OCI-LY1 (cell line): ENCODE results near the gene EHBP1L1.

ENCODE experiments used
- H2AFZ ChIP-seq: fragments of 200-600 bp; sonication (generic), shearing (Covaris generic); 2 replicates; pipeline ENCODE4 v1.6.0; 2014; ENCODE audit warnings: antibody characterized with exemption, mild to moderate bottlenecking, low read length
- H3F3A ChIP-seq: fragments of 200-600 bp; sonication (generic), shearing (Covaris generic); 2 replicates; pipeline ENCODE4 v1.6.0; 2014; ENCODE audit warnings: mild to moderate bottlenecking, antibody characterized with exemption, low read length, moderate library complexity; ENCODE audit not compliant: insufficient read depth
- H3K27ac ChIP-seq: fragments of 200-600 bp; sonication (generic); 2 replicates; pipeline ENCODE4 v1.5.1; 2014; ENCODE audit warnings: low read length, mixed run types, mild to moderate bottlenecking, low read depth; ENCODE audit not compliant: poor library complexity, severe bottlenecking
- H3K27me3 ChIP-seq: fragments of 200-600 bp; sonication (generic); 2 replicates; pipeline ENCODE4 v1.6.0; 2014; ENCODE audit warnings: antibody characterized with exemption, mild to moderate bottlenecking, low read length, moderate library complexity; ENCODE audit not compliant: insufficient read depth
- H3K36me3 ChIP-seq: fragments of 200-600 bp; sonication (generic); 2 replicates; pipeline ENCODE4 v1.6.1; 2014; ENCODE audit warnings: mild to moderate bottlenecking, antibody characterized with exemption, low read length, moderate library complexity, mixed read lengths; ENCODE audit not compliant: insufficient read depth
- H3K4me1 ChIP-seq: fragments of 200-600 bp; sonication (generic); 2 replicates; pipeline ENCODE4 v1.5.1; 2014; ENCODE audit warnings: mild to moderate bottlenecking, low read length, moderate library complexity; ENCODE audit not compliant: insufficient read depth, severe bottlenecking
- H3K4me2 ChIP-seq: fragments of 200-600 bp; sonication (generic), shearing (Covaris generic); 2 replicates; pipeline ENCODE4 v1.6.1; 2014; ENCODE audit warnings: low read length
- H3K4me3 ChIP-seq: fragments of 200-600 bp; sonication (generic); 2 replicates; pipeline ENCODE4 v1.5.1; 2014; ENCODE audit warnings: low read length, low read depth, mild to moderate bottlenecking, mixed read lengths; ENCODE audit not compliant: poor library complexity, severe bottlenecking
- H3K79me2 ChIP-seq: fragments of 200-600 bp; shearing (Covaris generic); 2 replicates; pipeline ENCODE4 v1.6.1; 2016; ENCODE audit warnings: mixed run types, low read length, mixed read lengths; ENCODE audit not compliant: insufficient read depth
- H3K9ac ChIP-seq: fragments of 200-600 bp; sonication (generic), shearing (Covaris generic); 2 replicates; pipeline ENCODE4 v1.6.1; 2014; ENCODE audit warnings: mild to moderate bottlenecking, low read length, mixed read lengths
- H3K9me2 ChIP-seq: fragments of 200-600 bp; sonication (generic), shearing (Covaris generic); 2 replicates; pipeline ENCODE4 v1.6.1; 2014; ENCODE audit warnings: low read depth, mild to moderate bottlenecking, low read length, mixed read lengths
- H3K9me3 ChIP-seq: fragments of 200-600 bp; shearing (Covaris generic); 2 replicates; pipeline ENCODE4 v1.6.1; 2014; ENCODE audit warnings: low read length, mixed read lengths
- H4K20me1 ChIP-seq: fragments of 200-600 bp; sonication (generic), shearing (Covaris generic); 2 replicates; pipeline ENCODE4 v1.6.0; 2016; ENCODE audit warnings: mild to moderate bottlenecking, low read length; ENCODE audit not compliant: insufficient read depth
- CTCF ChIP-seq: fragments of 200-600 bp; sonication (generic), shearing (Covaris generic); IDR thresholded peaks from 2 replicates; pipeline ENCODE4 v1.5.1; 2017; ENCODE audit warnings: mild to moderate bottlenecking, antibody characterized with exemption, low read length, moderate library complexity, mixed read lengths
- EZH2 ChIP-seq: fragments of 200-600 bp; sonication (generic), shearing (Covaris generic); IDR thresholded peaks from 2 replicates; pipeline ENCODE4 v1.8.0; 2017; ENCODE audit warnings: borderline replicate concordance, mixed run types, mild to moderate bottlenecking, antibody characterized with exemption, low read length, moderate library complexity, mixed read lengths

The EHBP1L1 gene

DNA sequence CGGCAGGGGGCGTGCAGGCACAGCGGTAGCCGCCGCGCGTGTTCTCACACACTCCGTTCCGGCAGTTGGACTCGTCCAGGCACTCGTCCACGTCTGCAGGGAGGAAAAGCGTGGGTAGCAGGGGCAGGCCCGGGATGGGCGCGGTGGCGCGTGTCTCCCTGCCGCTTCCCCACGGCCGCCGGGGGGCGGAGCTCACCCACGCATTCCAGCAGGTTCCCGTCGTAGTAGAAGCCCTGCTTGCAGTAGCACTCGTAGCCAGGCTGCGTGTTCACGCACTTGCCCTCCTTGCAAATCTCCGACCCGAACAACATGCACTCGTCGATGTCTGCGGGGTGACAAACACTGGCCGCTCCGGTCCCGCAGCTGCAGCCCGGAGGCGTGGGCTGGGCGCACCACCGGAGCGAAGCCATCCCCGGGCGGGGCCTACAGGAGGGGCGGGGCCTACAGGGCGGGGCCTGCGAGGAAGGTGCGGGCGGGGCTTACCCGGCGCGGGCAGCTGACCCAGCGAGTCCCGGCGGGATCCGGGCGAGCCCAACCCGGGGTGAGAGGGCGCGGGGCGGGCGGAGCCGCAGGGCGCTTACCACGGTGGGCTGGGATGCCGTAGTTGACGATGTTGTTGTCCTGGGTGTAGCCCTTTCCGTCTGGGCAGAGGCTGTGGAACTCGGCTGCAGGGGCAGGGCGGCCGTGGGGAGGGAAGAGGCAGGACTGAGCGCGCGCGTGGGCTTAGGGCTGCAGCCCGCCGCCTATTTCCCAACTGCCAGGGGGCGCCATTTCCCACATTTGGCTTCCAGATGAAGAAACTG is 35.4 kb upstream of the EHBP1L1 start:
- Histone ChIP-seq H3K36me3 (peaks cover 6% of the 10 kb centered on the region; the same call in 1 of the 2 replicates), H3K79me2 (no peaks in the 10 kb centered on the region), H3K27ac (peak overlapping the region; percentile 39), H3K27me3 (no peaks in the 10 kb centered on the region), H3K9me3 (no peaks in the 10 kb centered on the region), H3K4me1 (peaks cover 14% of the 10 kb centered on the region), H3K4me3 (peak overlapping the region; percentile 66), H3K9me2 (no peaks in the 10 kb centered on the region), H3F3A (no peaks in the 10 kb centered on the region), H3K4me2 (peak overlapping the region; percentile 69), H4K20me1 (no peaks in the 10 kb centered on the region), H2AFZ (no peak overlapping the region), H3K9ac (peak overlapping the region; percentile 54)
- no peak for TF ChIP-seq EZH2
- TF ChIP-seq CTCF = peak; percentile 88

DNA sequence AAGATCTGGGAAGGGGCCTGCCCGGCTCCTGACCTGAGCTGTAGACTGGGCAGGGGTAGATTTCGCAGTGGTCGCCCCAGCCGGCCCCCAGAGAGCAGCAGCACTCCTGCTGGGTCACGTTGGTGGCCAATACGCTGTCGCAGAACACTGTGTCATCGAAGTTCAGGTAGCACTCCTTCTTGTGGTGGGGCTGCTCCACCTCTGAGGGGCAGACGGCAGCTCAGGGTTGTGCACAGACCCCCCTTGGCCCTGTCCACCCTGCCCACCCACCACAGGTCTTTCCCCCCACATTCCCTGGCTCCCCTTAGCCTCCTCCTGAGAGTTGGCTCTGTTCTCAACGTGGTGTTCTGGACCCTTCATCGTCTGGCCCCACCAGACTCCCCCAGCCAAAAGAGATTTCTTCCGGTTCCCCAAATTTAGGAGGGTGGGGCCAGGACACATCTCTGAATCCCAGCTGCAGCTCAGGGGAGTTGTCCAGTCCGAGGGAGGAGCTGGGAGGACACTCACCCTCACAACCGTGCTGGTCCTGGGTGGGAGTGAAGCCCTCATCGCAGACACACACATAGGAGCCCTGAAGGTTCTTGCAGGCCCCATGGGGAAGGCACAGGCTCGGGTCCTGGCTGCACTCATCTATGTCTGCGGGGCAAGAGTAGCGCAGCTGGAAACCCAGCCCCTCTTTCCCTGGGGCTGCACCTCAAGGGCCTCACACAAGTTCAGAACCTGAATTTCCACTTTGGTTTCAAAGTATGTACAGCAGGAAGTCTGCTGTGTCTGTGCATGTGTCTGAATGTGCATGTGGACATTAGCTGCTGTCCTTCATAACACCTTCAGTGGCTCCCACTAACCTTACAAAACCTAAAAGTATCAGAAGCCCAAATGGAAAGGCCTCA is 34.5 kb upstream of the EHBP1L1 start:
- Histone ChIP-seq H3K27me3 (no peaks in the 10 kb centered on the region), H3F3A (no peaks in the 10 kb centered on the region), H3K9me2 (no peaks in the 10 kb centered on the region), H3K9ac (peak overlapping the region; percentile 54; the same call in 1 of the 2 replicates), H3K4me1 (peaks cover 22% of the 10 kb centered on the region), H3K4me2 (peak overlapping the region; percentile 69), H3K79me2 (no peaks in the 10 kb centered on the region), H2AFZ (no peak overlapping the region), H3K9me3 (no peaks in the 10 kb centered on the region), H3K4me3 (peak overlapping the region; percentile 66), H3K36me3 (0 out of 2 replicates have a peak, but pooled peaks cover 5% of the 10 kb centered on the region), H4K20me1 (no peaks in the 10 kb centered on the region), H3K27ac (peak overlapping the region; percentile 35)
- TF ChIP-seq CTCF = no peak
- no peak for TF ChIP-seq EZH2

DNA sequence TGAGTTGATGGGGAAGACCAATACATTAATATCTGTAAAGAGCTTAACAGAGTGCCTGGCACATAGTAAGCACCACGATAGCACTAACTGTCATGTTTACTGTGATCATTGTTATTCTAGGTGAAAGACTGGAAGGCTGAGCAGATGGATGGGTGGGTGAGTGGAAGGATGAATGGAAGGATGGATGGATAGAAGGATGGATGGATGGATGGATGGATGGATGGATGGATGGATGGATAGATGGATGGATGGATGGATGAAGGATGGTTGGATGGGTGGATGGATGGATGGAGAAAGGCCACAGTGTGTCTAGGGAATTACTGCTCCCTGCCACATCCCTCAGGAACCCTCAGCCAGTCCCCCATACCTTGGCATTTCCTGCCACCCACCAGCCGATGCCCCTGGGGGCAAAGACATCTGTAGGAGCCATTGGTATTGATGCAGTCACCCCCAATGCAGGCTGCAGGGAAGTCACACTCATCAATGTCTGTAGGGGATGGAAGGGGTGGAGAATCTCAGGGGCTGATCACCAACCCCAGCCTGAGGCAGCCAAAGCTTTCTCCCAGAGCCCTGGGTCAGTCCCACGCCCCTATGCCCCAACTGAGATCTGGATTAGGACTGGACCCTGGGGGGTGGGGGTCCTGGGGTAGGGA is 33.0 kb upstream of the EHBP1L1 start:
- no peaks in the 10 kb centered on the region for H3K79me2 ChIP-seq
- no peaks in the 10 kb centered on the region for H3K27me3 ChIP-seq
- H2AFZ ChIP-seq = no peak overlapping the region
- H3K9me2 ChIP-seq = no peaks in the 10 kb centered on the region
- 0 out of 2 replicates have a peak, but pooled peaks cover 5% of the 10 kb centered on the region for H3K36me3 ChIP-seq
- H3F3A ChIP-seq = no peaks in the 10 kb centered on the region
- no peak overlapping the region for H3K4me3 ChIP-seq
- H3K4me2 ChIP-seq = no peak overlapping the region
- no peak overlapping the region for H3K27ac ChIP-seq
- no peak overlapping the region for H3K9ac ChIP-seq
- no peaks in the 10 kb centered on the region for H3K9me3 ChIP-seq
- no peaks in the 10 kb centered on the region for H4K20me1 ChIP-seq
- H3K4me1 ChIP-seq = peaks cover 35% of the 10 kb centered on the region
- TF ChIP-seq CTCF (no peak), EZH2 (no peak)
